GM21619 (cell line): ENCODE measurements around the gene STXBP5L.
"Not testable (repeated sequence)": the region's sequence is repeated elsewhere in the genome, so short reads cannot be mapped to it uniquely, and the experiment has no call there.

Experiments
- ATAC-seq: cut with Tn5 transposase; IDR thresholded peaks from one replicate; pipeline ENCODE4 v1.9.1; 2021; ENCODE audit not compliant: unreplicated experiment

Gene STXBP5L

GRCh38 chr3:120908030-120908794 lies at the start of gene STXBP5L:
Gene STXBP5L, plus strand, starts transcription at chr3:120908205. Its CDS starts 1,374 bp downstream, at chr3:120909579.
- peak; percentile 98 for ATAC-seq

DNA sequence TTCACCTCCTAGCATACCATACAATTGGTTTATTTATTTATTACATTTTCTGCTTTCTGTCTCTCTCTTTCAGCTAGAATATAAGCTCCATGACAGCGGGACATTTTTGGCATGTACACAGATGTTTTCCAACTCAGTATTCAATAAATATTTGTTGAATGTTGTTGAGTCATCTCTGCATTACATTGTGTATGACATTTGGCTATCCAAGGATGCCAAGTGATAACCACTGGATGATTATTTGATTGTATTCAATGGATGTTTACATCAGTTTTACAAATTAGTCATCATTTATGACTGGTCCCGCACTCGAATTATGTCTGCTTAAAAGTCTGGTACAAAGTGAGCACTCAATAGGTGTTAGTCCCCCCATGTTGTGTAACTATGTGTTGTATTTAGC lies 49.5 kb upstream of the STXBP5L start:
- no peak for ATAC-seq

- no peak for ATAC-seq
Observed at GRCh38 chr3:120864541-120864940, 43.5 kb upstream of the STXBP5L start.

- ATAC-seq = no peak
Observed at GRCh38 chr3:120875507-120875906, 32.5 kb upstream of the STXBP5L start.

DNA sequence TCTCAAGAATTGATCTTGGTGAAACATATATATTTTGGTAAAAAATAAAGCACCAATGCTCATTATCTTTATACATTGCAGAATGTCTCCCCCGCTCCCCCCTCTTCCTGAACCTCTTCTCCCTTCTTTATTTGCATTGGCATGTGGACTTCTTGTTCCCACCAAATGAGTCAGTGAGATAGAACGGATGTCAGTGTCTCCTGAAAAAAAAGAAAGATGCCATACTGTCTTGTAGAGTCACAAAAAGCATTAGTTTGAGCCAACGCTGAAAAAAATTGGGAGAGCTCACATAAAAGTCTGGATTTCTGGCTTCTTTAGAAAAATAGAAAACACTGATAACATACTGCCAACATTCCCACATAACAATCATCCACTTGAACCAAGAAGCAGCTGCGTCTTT lies 32.0 kb upstream of the STXBP5L start:
- ATAC-seq = no peak

- ATAC-seq = no peak
Observed at GRCh38 chr3:120879411-120879810, 28.6 kb upstream of the STXBP5L start.

DNA sequence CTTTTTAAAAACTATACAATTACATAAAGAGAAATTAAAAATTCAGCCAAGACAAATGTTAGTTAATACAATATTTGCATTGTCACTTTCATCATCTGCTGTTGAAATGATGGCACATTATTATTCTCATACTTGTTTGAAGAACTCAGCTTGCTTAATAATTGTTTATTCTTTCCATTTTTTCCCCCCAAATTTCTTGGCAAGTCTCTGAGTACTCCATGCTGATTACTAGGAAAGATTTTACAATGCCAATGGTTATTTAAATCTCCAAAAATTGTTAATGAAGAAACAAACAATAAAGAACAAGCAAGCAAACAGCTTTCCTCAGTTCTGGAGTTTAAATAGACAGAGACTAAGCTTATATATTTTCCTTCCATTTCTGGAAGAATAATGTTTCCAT lies 15.1 kb upstream of the STXBP5L start:
- no peak for ATAC-seq

DNA sequence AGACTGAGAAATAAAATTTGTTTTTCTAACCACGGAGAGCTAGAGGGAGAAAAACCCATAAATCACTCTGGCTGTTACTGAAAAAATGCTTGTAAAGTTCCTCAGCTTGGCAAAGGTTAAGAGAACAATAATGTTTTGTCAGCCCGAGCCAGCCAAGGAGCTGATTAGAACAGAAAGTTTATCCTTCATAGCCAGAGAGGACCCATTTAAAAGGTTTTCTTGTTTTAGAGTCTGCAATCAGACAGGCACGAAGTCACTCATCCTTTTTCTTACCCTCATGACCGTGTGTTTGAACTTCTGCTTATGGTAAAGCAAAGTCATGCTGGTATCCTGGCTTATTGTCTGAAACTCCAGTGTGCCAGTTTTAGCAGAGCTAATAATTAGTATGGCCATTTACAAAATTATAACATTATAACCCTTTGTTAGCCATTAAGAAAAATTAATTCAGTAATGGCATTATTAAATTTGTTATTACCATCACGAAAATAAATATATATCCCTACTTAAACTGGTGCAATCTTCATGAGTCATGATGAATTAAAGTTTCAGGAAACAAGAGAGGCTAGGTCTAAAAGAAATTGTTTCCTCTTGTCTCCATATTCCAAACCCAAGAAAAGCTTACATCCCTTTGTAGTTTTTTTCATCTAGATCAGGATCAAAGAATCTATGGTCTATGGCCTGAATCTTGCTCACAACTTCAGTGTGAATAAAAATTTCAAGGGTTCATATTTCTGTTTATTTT lies 13.5 kb upstream of the STXBP5L start:
- no peak for ATAC-seq

GRCh38 chr3:120901716-120902115 lies 6.3 kb upstream of the STXBP5L start:
- not testable (repeated sequence) for ATAC-seq

DNA sequence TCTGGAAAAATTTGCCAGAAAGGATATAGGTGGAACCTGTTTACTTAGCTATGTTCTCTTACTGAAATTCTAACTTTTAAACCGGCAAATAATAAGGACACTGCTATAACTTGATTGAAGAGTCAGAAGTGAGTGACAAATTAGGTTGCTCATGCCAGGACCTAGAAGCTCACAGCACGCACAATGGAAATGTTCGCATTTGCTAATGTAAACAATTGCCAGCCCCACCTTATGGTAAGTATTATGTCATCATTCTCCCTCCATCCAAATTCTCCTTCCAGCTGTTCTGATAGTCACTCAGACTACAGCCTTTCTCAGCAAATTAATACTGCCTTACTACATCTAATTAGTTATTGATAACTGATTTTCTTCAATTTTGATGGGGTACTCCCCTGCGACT lies 4.8 kb upstream of the STXBP5L start:
- ATAC-seq = no peak

GRCh38 chr3:120907659-120908029 lies 361 bp upstream of the STXBP5L start:
- no peak for ATAC-seq

DNA sequence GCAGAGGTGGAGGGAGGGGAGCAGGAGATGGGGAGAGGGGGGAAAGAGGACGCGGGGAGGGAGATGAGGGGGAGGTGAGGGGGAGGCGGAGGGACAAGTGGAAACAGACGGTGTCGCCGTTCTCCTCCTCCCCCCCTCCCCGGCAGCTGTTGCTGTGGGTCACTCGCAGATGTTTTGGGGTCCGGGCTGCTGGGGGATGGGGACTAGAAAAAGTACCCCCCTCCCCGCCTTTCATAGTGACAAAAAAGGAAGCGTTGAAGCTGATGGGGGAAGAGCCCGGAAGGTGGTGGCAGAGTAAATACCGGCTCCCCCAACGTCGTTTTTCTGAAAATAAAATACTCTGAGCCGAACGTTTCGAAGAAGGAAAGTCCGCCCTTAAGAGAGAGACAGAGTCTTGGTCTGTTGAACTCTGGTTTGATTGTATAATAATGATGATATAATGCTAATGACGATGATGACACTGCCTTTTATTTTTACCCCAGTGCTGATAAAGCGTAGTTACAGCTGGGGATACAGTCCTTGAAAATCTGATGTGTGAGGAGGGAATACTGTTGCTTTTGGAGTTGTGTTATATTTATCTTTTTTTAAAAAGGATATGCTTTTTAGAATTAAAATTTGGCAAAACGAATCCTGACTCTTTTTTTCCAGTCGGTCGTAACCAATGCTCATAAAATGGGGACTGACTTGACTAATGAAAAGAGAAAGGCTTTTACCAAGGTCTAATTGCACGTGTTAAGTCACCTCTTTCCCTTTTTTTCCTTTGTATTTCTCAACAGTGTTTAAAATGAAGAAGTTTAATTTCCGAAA lies 993 bp downstream of the STXBP5L start:
- ATAC-seq = no peak

DNA sequence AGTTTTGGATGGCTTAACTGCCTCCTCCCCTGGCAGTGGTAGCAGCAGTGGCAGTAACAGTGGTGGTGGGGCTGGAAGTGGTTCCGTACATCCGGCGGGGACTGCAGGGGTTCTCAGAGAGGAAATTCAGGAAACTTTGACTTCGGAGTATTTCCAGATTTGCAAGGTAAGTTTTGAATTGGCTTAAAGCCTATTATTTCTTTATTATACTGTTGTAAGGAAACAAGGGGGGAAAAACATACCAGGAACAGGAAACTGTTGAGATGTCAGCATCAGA lies 1.5 kb downstream of the STXBP5L start:
- ATAC-seq = no peak

DNA sequence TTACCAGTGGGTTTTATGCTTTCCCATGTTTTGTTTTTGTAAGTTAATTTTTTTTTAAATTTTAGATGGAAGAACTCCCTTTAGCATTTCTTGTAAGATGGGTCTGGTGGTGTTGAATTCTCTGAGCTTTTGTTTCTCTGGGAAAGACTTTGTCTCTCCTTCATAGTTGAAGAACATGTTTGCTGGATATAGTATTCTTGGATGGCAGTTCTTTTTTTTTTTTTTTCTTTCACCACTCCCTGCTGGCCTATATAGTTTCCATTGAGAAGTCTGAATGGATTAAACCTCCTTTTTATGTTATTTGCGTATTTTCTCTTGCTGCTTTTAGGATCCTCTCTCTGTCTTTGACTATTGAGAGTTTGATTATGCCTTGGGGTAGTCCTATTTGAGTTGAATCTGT lies 18.1 kb downstream of the STXBP5L start:
- no peak for ATAC-seq

- no peak for ATAC-seq
Observed at GRCh38 chr3:120928991-120929390, 21.0 kb downstream of the STXBP5L start.

DNA sequence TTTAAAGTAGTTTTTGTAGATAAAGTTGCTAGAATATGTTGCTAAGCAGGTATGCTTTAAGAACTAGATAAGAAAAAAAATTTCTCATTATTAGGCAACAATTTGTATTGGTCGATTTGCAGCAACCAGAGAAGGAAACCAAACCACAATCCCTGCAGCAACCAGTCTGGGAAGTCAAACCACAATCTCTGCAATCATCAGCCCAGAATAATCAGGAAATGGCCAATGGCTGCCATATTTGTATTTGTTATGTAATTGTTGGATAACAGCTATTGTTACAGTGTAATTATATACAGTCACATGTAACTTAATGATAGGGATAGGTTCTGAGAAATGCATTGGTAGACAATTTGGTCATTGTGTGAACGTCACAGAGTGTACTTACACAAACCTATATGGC lies 23.6 kb downstream of the STXBP5L start:
- ATAC-seq = no peak

- no peak for ATAC-seq
Observed at GRCh38 chr3:120956143-120956542, 48.1 kb downstream of the STXBP5L start.

- no peak for ATAC-seq
Observed at GRCh38 chr3:120982608-120983320, 74.8 kb downstream of the STXBP5L start.

- no peak for ATAC-seq
Observed at GRCh38 chr3:120983321-120983665, 75.3 kb downstream of the STXBP5L start.

DNA sequence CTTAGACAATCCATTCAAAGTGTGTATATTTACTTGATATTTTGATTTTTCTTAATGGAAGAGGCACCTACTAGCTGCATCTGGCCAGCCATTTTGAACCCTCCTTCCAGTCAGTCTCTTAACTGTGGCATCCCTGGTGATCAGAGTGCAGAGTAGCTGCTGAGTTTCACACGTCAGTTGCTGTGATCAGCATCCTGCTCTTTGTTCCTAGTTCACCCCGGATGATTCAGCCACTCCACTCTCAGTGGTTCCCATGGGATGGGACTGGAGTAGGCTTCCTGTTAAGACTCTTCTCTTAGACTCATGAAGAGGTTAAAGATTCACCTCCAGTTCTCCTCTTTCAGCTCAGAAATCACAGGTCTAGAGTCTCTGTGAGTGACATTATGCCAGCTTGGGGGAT lies 75.8 kb downstream of the STXBP5L start:
- ATAC-seq = no peak

GRCh38 chr3:120985242-120985641 lies 77.2 kb downstream of the STXBP5L start:
- no peak for ATAC-seq
